ENCODE data around the gene EEF1AKMT2. TPM values are rescaled to one million over a fixed set of nuclear protein-coding genes. Genes with fewer than 3 reads are reported as not detected.

The EEF1AKMT2 gene
- total and polyA plus RNA-seq, 10 donors = 15.3 to 27.1 (median 17.2) TPM

DNA sequence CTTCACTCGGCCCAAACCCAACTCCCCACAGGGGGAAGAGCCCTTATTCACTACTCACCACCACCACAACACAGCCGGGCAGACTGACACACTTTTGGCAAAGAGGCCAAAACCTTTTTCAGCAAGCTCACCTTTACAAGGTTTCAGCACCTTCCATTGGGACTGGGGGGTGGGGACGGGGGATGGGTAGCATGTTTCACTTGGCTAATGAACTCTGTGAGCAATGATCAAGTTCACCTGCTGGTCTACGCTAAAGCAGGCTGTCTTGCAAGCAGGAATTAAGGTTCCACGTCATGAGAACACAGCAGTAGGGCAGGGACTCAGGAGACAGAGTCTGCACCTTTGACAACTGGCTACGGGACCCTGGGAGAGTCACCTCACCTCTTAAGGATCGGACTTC is 54.5 kb downstream of the EEF1AKMT2 start:
- H3K9me3 ChIP-seq = no peaks in the 10 kb centered on the region
- H3K36me3 ChIP-seq = peaks cover 0 to 28% (median 0%) of the 10 kb centered on the region in 6 donors
- no peak for DNase-seq
- no peaks in the 10 kb centered on the region for H3K27me3 ChIP-seq (replicated peaks in 1 of 7)
- intact Hi-C loops (cut with DNase I; ENCODE audit: low total_unique reads) = no loop called here
- TF ChIP-seq POLR2A (IDR thresholded peaks at IDR 0.05) = no peak
- no peak for TF ChIP-seq POLR2AphosphoS5 (IDR thresholded peaks at IDR 0.05)
- TF ChIP-seq, protein P1, sequence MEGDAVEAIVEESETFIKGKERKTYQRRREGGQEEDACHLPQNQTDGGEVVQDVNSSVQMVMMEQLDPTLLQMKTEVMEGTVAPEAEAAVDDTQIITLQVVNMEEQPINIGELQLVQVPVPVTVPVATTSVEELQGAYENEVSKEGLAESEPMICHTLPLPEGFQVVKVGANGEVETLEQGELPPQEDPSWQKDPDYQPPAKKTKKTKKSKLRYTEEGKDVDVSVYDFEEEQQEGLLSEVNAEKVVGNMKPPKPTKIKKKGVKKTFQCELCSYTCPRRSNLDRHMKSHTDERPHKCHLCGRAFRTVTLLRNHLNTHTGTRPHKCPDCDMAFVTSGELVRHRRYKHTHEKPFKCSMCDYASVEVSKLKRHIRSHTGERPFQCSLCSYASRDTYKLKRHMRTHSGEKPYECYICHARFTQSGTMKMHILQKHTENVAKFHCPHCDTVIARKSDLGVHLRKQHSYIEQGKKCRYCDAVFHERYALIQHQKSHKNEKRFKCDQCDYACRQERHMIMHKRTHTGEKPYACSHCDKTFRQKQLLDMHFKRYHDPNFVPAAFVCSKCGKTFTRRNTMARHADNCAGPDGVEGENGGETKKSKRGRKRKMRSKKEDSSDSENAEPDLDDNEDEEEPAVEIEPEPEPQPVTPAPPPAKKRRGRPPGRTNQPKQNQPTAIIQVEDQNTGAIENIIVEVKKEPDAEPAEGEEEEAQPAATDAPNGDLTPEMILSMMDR (IDR thresholded peaks at IDR 0.05 in 8 of 11, conservative IDR thresholded peaks at IDR 0.05 in 3 of 11) = no peak
- WGBS, 5 donors = 58 to 76% (median 72%) methylated on average over 7 of the region's 7 CpGs
- H3K4me1 ChIP-seq = peaks cover 95 to 100% (median 100%) of the 10 kb centered on the region in 6 donors
- peak overlapping the region in 1 of 8 donors; percentile 26 for H3K4me3 ChIP-seq
- peak overlapping the region in 7 of 8 donors; percentile 35 to 95 (median 92) for H3K27ac ChIP-seq

DNA sequence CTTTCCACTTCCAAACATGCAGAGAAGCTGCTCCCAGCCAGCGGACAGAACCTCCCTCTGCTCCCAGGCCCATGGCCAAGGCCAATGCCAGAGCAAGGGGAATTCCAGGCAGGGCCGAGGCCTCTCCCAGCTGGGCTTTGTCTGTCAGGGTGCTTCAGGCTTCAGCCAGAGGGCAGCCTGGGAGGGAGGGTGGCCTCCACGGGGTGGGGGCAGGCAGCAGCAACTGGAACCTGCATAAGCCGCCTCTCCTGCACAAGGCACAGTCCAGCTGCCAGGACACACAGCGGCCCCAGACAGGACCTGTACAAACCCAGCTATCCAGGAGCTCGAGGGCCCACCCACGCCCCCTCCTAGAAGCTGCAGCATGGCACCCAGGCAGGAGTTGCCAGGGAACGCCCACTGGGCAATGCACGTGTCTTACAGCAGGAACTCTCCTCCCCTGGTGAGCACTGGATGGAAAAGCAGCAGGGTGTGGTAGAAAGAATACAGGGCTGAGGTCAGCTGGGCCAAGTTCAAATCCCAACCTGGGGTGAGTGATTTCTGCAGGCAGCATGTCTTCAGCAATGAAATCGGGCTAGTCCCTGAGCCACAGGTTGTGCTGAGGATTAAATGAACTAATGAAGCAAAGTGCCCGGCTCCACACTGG is 55.1 kb downstream of the EEF1AKMT2 start:
- DNase-seq = peak; percentile 86
- Histone ChIP-seq H3K27me3 (replicated peaks in 1 of 7) (no peaks in the 10 kb centered on the region), H3K4me3 (peak overlapping the region in 1 of 8 donors; percentile 26), H3K4me1 (peaks cover 93 to 100% (median 100%) of the 10 kb centered on the region in 6 donors), H3K9me3 (no peaks in the 10 kb centered on the region), H3K27ac (peak overlapping the region; percentile 10 to 95 (median 87)), H3K36me3 (peaks cover 0 to 33% (median 0%) of the 10 kb centered on the region in 6 donors)
- TF ChIP-seq POLR2AphosphoS5 (IDR thresholded peaks at IDR 0.05) = peak; percentile 76 to 83 (median 83)
- TF ChIP-seq POLR2A (IDR thresholded peaks at IDR 0.05) = no peak
- intact Hi-C loops (cut with DNase I; ENCODE audit: low total_unique reads) = no loop called here
- WGBS, 5 donors = 60 to 75% (median 66%) methylated on average over 10 to 11 of the region's 11 CpGs

DNA sequence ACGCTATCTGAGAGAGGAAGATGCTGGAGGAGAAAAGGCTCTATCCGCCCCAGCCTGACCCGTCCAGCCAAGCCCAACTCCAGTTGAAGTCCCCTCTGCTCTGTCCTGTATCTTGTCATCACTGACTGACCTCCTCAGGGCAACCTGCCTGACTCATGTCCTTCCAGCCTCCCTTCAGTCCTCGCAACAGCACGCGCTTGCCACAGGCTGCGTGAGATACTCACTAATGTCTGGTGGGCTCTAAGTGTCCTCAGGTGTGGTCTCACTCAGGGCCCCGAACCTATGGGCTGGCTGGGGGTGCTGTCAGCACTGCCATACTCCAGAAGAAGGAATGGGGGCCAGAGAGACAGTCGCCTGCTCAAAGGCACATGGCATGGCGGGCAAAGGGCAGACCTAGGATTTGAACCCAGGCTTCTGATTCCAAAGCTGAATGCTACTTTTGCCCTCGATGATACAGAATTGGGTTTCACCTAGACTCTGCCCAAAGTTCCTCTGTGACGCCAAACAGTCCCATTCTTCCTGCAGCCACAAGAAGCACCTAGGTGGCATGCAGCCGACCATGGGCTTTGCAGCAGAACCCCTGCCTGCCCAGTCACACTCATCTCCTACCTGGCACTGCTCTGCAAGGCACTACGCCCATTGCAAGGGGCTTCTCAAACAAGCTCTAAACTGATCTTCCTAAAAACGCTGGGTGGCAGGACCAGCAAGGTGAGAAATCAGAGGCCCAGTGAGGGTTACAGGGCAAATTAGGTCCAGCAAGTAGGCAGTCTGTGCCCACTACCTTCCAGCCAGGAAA is 56.0 kb downstream of the EEF1AKMT2 start:
- H3K4me1 ChIP-seq = peaks cover 88 to 100% (median 100%) of the 10 kb centered on the region in 6 donors
- intact Hi-C loops (cut with DNase I; ENCODE audit: low total_unique reads) = no loop called here
- H3K27me3 ChIP-seq (replicated peaks in 1 of 7) = no peaks in the 10 kb centered on the region
- peak overlapping the region in 1 of 8 donors; percentile 26 for H3K4me3 ChIP-seq
- DNase-seq = peak; percentile 75
- H3K9me3 ChIP-seq = no peaks in the 10 kb centered on the region
- H3K27ac ChIP-seq = peak overlapping the region in 7 of 8 donors; percentile 71 to 95 (median 92)
- TF ChIP-seq, protein P1 (IDR thresholded peaks at IDR 0.05 in 8 of 11, conservative IDR thresholded peaks at IDR 0.05 in 3 of 11) = no peak
- TF ChIP-seq POLR2AphosphoS5 (IDR thresholded peaks at IDR 0.05) = peak in 1 of 3 donors; percentile 11
- peaks cover 0 to 35% (median 0%) of the 10 kb centered on the region in 6 donors for H3K36me3 ChIP-seq
- 81 to 89% (median 88%) methylated on average over 15 of the region's 15 CpGs for WGBS, 5 donors

GRCh38 chr10:124734311-124735166 is 57.1 kb downstream of the EEF1AKMT2 start:
- Histone ChIP-seq H3K9me3 (no peaks in the 10 kb centered on the region), H3K36me3 (peaks cover 0 to 39% (median 0%) of the 10 kb centered on the region in 6 donors), H3K27me3 (replicated peaks in 1 of 7) (no peaks in the 10 kb centered on the region), H3K4me1 (peaks cover 88 to 100% (median 100%) of the 10 kb centered on the region in 6 donors), H3K4me3 (peak overlapping the region in 1 of 8 donors; percentile 40), H3K27ac (peak overlapping the region; percentile 71 to 95 (median 87))
- intact Hi-C loops (cut with DNase I; ENCODE audit: low total_unique reads) = no loop called here
- peak; percentile 39 to 75 (median 46) for TF ChIP-seq POLR2AphosphoS5 (IDR thresholded peaks at IDR 0.05)
- TF ChIP-seq, protein P1 (IDR thresholded peaks at IDR 0.05 in 8 of 11, conservative IDR thresholded peaks at IDR 0.05 in 3 of 11) = no peak
- 67 to 83% (median 77%) methylated on average over 13 to 16 of the region's 16 CpGs for WGBS, 5 donors
- peak; percentile 85 for DNase-seq
